Ishikawa (cell line): Measurements from ENCODE around the gene SMYD3.

ENCODE experiments used
- NFIC ChIP-seq: IDR thresholded peaks from 2 replicates; pipeline ENCODE4 v1.6.1; 2012
- YY1 ChIP-seq: IDR thresholded peaks from 2 replicates; pipeline ENCODE4 v1.6.1; 2012; ENCODE audit warnings: low read depth
- TF ChIP-seq, protein P1 (sequence below): IDR thresholded peaks from 2 replicates; pipeline ENCODE4 v1.6.1; 2012; ENCODE audit warnings: low read depth, mild to moderate bottlenecking

DNA sequence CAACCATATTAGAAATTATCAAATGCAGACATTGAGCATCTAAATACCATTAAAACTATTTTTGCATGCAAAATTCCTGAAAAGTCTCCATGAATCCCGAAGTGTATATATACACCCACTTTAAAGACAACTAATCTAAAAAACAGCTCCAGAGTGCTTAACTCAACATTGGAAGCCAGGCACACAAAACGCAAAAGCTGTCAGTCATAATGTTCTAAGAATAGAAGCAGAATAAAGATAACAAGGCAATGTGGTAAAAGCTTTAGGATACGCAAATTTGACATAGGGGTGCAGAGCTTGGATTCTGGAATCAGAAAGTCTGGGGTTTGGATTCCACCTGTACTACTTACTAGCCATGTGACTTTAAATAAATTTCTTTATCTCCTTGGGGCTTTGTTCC is 62.5 kb downstream of the SMYD3 start:
- no peak for TF ChIP-seq YY1
- no peak for TF ChIP-seq NFIC
- TF ChIP-seq, protein P1, sequence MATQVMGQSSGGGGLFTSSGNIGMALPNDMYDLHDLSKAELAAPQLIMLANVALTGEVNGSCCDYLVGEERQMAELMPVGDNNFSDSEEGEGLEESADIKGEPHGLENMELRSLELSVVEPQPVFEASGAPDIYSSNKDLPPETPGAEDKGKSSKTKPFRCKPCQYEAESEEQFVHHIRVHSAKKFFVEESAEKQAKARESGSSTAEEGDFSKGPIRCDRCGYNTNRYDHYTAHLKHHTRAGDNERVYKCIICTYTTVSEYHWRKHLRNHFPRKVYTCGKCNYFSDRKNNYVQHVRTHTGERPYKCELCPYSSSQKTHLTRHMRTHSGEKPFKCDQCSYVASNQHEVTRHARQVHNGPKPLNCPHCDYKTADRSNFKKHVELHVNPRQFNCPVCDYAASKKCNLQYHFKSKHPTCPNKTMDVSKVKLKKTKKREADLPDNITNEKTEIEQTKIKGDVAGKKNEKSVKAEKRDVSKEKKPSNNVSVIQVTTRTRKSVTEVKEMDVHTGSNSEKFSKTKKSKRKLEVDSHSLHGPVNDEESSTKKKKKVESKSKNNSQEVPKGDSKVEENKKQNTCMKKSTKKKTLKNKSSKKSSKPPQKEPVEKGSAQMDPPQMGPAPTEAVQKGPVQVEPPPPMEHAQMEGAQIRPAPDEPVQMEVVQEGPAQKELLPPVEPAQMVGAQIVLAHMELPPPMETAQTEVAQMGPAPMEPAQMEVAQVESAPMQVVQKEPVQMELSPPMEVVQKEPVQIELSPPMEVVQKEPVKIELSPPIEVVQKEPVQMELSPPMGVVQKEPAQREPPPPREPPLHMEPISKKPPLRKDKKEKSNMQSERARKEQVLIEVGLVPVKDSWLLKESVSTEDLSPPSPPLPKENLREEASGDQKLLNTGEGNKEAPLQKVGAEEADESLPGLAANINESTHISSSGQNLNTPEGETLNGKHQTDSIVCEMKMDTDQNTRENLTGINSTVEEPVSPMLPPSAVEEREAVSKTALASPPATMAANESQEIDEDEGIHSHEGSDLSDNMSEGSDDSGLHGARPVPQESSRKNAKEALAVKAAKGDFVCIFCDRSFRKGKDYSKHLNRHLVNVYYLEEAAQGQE = no peak
